GM12864 (cell line): Measurements from ENCODE around the gene SLMAP.

ENCODE experiments used
- DNase-seq: peaks from one replicate; pipeline ENCODE4 v3.0.0-alpha.2; 2011; ENCODE audit warnings: low read depth
- H3K4me3 ChIP-seq: 2 replicates; pipeline ENCODE4 v1.5.1; 2011; ENCODE audit warnings: mild to moderate bottlenecking, low read depth, low read length, control low read depth
- CTCF ChIP-seq: IDR thresholded peaks from 2 replicates; pipeline ENCODE4 v1.5.1; 2011; ENCODE audit warnings: low read depth, mild to moderate bottlenecking, moderate library complexity, low read length, control low read depth, inconsistent platforms; ENCODE audit errors: missing control alignments

SLMAP gene

GRCh38 chr3:57893668-57894067 is 137.6 kb downstream of the SLMAP start:
- DNase-seq, result no peak
- H3K4me3 ChIP-seq, result no peak overlapping the region
- no peak for TF ChIP-seq CTCF

GRCh38 chr3:57896031-57896430 is 139.9 kb downstream of the SLMAP start:
- TF ChIP-seq CTCF, result no peak
- H3K4me3 ChIP-seq, result no peak overlapping the region
- DNase-seq, result no peak

- H3K4me3 ChIP-seq, result no peak overlapping the region
- DNase-seq, result no peak
- no peak for TF ChIP-seq CTCF
Observed at GRCh38 chr3:57896691-57897090, 140.6 kb downstream of the SLMAP start.

GRCh38 chr3:57900786-57901185 is 144.7 kb downstream of the SLMAP start:
- no peak for DNase-seq
- no peak overlapping the region for H3K4me3 ChIP-seq
- no peak for TF ChIP-seq CTCF

GRCh38 chr3:57903124-57903890 is 147.2 kb downstream of the SLMAP start:
- H3K4me3 ChIP-seq, result no peak overlapping the region
- no peak for TF ChIP-seq CTCF
- no peak for DNase-seq

GRCh38 chr3:57910990-57911389 is 154.9 kb downstream of the SLMAP start:
- peak; percentile 43 for TF ChIP-seq CTCF
- no peak overlapping the region for H3K4me3 ChIP-seq
- no peak for DNase-seq

- TF ChIP-seq CTCF, result no peak
- H3K4me3 ChIP-seq, result no peak overlapping the region
- DNase-seq, result no peak
Observed at GRCh38 chr3:57911593-57911992, 155.5 kb downstream of the SLMAP start.
